ENCODE results near the gene CYP46A1. TPM values are rescaled to one million over a fixed set of nuclear protein-coding genes. Genes with fewer than 3 reads are reported as not detected.

The CYP46A1 gene
- total RNA-seq, 2 experiments from 2014 or later, result 0.11 to 0.22 TPM

DNA sequence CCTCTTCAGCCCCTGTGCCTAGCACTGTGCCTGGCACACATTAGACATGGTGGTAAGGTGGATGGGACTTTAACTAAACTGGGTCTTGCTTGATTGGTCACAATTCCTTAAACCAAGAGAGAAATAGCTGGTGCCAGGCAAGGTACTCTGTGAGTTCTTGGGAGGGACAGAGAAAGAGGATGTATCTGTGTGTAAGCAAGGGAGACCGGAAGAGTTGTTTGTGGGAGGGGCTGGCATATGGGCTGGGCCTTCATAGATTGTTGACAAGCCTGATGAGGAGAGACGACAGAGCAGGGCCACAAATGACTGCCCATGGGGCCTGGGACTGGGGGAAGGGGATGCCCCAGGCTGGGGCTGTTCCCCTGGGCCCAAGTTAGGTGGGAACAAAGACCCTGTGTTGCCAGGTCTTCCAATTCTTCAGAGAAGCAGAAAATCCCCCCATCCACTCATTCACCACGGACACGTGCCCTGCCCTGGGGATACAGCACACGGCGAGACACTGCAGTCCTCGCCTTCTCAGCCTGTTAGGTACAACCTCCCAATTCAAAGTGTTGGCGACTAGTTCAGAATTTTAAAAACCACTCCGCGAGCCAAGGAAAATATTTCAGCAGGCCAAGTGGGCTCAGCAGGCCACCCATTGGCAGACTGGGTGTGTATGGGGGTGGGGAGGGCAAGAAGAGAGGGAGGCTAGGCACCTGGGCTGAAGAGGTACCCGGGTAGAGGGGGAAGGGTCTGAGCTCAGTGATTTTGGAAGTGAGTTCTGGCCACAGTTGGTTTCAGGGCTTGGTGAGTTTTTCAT, 11.4 kb upstream of the CYP46A1 start:
- peaks cover 7% of the 10 kb centered on the region for H3K4me1 Mint-ChIP-seq (ENCODE audit: low read depth)

DNA sequence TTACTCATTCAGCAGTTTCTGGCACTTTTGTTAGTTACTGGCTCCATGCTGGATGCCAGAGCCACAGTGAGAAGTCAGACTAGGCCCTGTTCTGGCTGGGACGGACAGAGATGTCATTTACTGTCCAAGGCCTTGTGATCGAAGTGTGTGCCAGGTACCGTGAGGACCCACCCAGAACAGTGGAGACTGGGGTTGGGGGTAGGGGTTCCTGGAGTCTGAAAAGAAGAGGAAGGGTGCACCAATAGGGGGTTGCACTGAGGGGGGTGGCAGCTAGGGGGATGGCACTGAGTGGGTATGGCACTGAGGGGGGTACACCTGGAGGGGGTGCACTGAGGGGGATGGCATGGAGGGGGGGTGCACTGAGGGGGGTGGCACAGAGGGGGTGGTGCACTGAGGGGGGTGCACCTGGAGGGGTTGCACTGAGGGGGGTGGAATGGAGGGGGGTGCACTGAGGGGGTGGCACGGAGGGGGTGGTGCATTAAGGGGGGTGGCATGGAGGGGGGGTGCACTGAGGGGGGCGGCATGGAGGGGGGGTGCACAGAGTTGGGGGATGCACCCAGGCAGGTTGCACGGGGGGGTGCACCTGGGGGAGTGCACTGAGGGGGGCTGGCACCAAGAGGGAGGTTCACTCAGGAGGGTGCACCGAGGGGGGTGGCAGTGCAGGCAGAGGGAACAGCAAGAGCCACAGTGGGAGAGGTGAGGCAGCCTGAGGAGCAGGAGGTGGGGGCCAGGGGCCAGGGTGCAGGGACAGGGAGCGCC, 10.6 kb upstream of the CYP46A1 start:
- no peak for DNase-seq
- Histone ChIP-seq H3K4me1 (ENCODE audit: insufficient read depth, low read length) (peaks cover 37% of the 10 kb centered on the region), H3K27ac (ENCODE audit: low read depth in 1 of 2, low read length in 2 of 2) (no peak overlapping the region), H3K4me3 (ENCODE audit: low read length) (no peak overlapping the region), H3K27me3 (ENCODE audit: control insufficient read depth in 1 of 2, insufficient read depth in 2 of 2, low read length in 2 of 2) (peaks cover 0 to 8% of the 10 kb centered on the region in 2 experiments), H3K36me3 (ENCODE audit: insufficient read depth, low read length) (no peaks in the 10 kb centered on the region), H3K9me3 (ENCODE audit: control insufficient read depth in 1 of 2, insufficient read depth in 1 of 2, low read length in 2 of 2) (peaks cover 7 to 20% of the 10 kb centered on the region in 2 experiments)
- TF ChIP-seq, protein P1, sequence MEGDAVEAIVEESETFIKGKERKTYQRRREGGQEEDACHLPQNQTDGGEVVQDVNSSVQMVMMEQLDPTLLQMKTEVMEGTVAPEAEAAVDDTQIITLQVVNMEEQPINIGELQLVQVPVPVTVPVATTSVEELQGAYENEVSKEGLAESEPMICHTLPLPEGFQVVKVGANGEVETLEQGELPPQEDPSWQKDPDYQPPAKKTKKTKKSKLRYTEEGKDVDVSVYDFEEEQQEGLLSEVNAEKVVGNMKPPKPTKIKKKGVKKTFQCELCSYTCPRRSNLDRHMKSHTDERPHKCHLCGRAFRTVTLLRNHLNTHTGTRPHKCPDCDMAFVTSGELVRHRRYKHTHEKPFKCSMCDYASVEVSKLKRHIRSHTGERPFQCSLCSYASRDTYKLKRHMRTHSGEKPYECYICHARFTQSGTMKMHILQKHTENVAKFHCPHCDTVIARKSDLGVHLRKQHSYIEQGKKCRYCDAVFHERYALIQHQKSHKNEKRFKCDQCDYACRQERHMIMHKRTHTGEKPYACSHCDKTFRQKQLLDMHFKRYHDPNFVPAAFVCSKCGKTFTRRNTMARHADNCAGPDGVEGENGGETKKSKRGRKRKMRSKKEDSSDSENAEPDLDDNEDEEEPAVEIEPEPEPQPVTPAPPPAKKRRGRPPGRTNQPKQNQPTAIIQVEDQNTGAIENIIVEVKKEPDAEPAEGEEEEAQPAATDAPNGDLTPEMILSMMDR (IDR thresholded peaks at IDR 0.05), result no peak
- ATAC-seq (ENCODE audit: poor library complexity), result no peak
- H3K36me3 Mint-ChIP-seq (ENCODE audit: low read depth), result no peaks in the 10 kb centered on the region
- H3K27me3 Mint-ChIP-seq, result peaks cover 36% of the 10 kb centered on the region
- intact Hi-C loops (cut with DNase I, micrococcal nuclease), result no loop called here
- H3K9me3 Mint-ChIP-seq, result no peaks in the 10 kb centered on the region
- H3K4me3 Mint-ChIP-seq, result no peak overlapping the region
- POLR2A ChIA-PET, result interaction anchor here (0.6 kb wide), 1 partner anchor 1251 kb away, joined by 3 read pairs; no protein-coding TSS in a partner anchor
- H3K27ac Mint-ChIP-seq, result no peak overlapping the region
- peaks cover 7% of the 10 kb centered on the region for H3K4me1 Mint-ChIP-seq (ENCODE audit: low read depth)
- CTCF ChIA-PET, result no interaction called here

More for the DNA sequence above, 11.4 kb upstream of the CYP46A1 start:
- peak in 4 of 14 experiments; percentile 18 to 62 (median 44) for DNase-seq
- H3K4me1 ChIP-seq (ENCODE audit: insufficient read depth, low read length), result peaks cover 37% of the 10 kb centered on the region
- no peak overlapping the region for H3K27ac Mint-ChIP-seq
- peak; percentile 69 for ATAC-seq (ENCODE audit: poor library complexity)
- H3K27me3 ChIP-seq (ENCODE audit: control insufficient read depth in 1 of 2, insufficient read depth in 2 of 2, low read length in 2 of 2), result peaks cover 0 to 8% of the 10 kb centered on the region in 2 experiments
- no peaks in the 10 kb centered on the region for H3K9me3 Mint-ChIP-seq
- peaks cover 34% of the 10 kb centered on the region for H3K27me3 Mint-ChIP-seq
- POLR2A ChIA-PET, result no interaction called here
- intact Hi-C loops (cut with DNase I, micrococcal nuclease), result no loop called here
- CTCF ChIA-PET, result no interaction called here
- H3K4me3 ChIP-seq (ENCODE audit: low read length), result no peak overlapping the region
- no peak overlapping the region for H3K27ac ChIP-seq (ENCODE audit: low read depth in 1 of 2, low read length in 2 of 2)
- peaks cover 4 to 14% of the 10 kb centered on the region in 2 experiments for H3K9me3 ChIP-seq (ENCODE audit: control insufficient read depth in 1 of 2, insufficient read depth in 1 of 2, low read length in 2 of 2)
- TF ChIP-seq, protein P1 (IDR thresholded peaks at IDR 0.05), result no peak
- no peaks in the 10 kb centered on the region for H3K36me3 ChIP-seq (ENCODE audit: insufficient read depth, low read length)
- no peaks in the 10 kb centered on the region for H3K36me3 Mint-ChIP-seq (ENCODE audit: low read depth)
- no peak overlapping the region for H3K4me3 Mint-ChIP-seq

DNA sequence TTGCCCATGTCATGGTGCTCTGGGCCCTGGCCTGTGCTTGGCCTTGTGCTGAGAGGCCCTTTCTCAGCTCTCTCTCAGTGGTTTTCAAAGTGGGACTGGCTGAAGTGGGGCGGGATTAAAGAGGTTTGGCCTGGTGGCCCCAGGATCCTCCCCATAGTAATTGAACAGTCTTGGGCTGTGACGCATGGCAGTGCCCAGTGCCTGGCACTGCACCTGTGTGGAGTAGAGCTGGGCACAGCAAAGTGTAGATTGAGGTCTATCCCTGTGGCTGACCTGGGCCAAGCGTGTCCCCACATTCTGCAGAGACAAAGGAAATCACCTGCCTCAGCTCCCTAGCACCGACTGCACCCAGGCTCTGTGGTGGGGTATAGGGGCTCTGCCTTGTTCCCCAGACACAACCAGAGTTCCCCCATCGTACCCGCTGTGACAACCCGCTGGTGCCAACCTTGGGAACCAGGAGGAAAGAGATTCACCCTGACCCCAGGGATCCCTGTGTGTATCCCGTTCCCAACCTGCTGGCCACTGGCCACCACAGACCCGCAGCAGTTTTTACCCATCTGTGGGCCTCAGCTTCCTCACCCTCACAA, 9.9 kb upstream of the CYP46A1 start:
- Mint-ChIP-seq H3K36me3 (ENCODE audit: low read depth) (no peaks in the 10 kb centered on the region), H3K4me1 (ENCODE audit: low read depth) (peaks cover 7% of the 10 kb centered on the region), H3K27ac (no peak overlapping the region), H3K27me3 (peaks cover 33% of the 10 kb centered on the region), H3K4me3 (no peak overlapping the region), H3K9me3 (no peaks in the 10 kb centered on the region)
- DNase-seq (no peak), ATAC-seq (ENCODE audit: poor library complexity) (no peak)
- Histone ChIP-seq H3K4me1 (ENCODE audit: insufficient read depth, low read length) (peaks cover 37% of the 10 kb centered on the region), H3K27me3 (ENCODE audit: control insufficient read depth in 1 of 2, insufficient read depth in 2 of 2, low read length in 2 of 2) (peaks cover 0 to 8% of the 10 kb centered on the region in 2 experiments), H3K27ac (ENCODE audit: low read depth in 1 of 2, low read length in 2 of 2) (no peak overlapping the region), H3K9me3 (ENCODE audit: control insufficient read depth in 1 of 2, insufficient read depth in 1 of 2, low read length in 2 of 2) (peaks cover 7 to 24% of the 10 kb centered on the region in 2 experiments), H3K36me3 (ENCODE audit: insufficient read depth, low read length) (no peaks in the 10 kb centered on the region), H3K4me3 (ENCODE audit: low read length) (no peak overlapping the region)
- CTCF ChIA-PET, result no interaction called here
- TF ChIP-seq, protein P1 (IDR thresholded peaks at IDR 0.05), result no peak
- intact Hi-C loops (cut with DNase I, micrococcal nuclease), result no loop called here
- POLR2A ChIA-PET, result interaction anchor here (0.6 kb wide), 1 partner anchor 1251 kb away, joined by 3 read pairs; no protein-coding TSS in a partner anchor

Data from CD4-positive, alpha-beta T cell (primary cell).